Measurements from ENCODE around the gene UCKL1.

Gene UCKL1

GRCh38 chr20:63895952-63896263 lies 60.3 kb downstream of the UCKL1 start:
- Histone ChIP-seq H3K27ac (ENCODE audit: low read length) (no peak overlapping the region), H3K27me3 (ENCODE audit: control insufficient read depth, insufficient read depth, low read length) (no peaks in the 10 kb centered on the region), H3K4me1 (ENCODE audit: control insufficient read depth, low read depth, low read length) (peaks cover 11% of the 10 kb centered on the region), H3K9me3 (ENCODE audit: control insufficient read depth, low read depth, low read length) (no peaks in the 10 kb centered on the region), H3K36me3 (ENCODE audit: control insufficient read depth, low read depth, low read length) (no peaks in the 10 kb centered on the region), H3K9ac (ENCODE audit: low read length) (peak overlapping the region; percentile 66), H3K4me3 (ENCODE audit: low read length) (peak overlapping the region; percentile 89)

GRCh38 chr20:63895202-63895951 lies 60.8 kb downstream of the UCKL1 start:
- no peak overlapping the region for H3K27ac ChIP-seq (ENCODE audit: low read length)
- no peaks in the 10 kb centered on the region for H3K9me3 ChIP-seq (ENCODE audit: control insufficient read depth, low read depth, low read length)
- peak overlapping the region; percentile 66 for H3K9ac ChIP-seq (ENCODE audit: low read length)
- H3K36me3 ChIP-seq (ENCODE audit: control insufficient read depth, low read depth, low read length), result peaks cover 1% of the 10 kb centered on the region
- H3K4me1 ChIP-seq (ENCODE audit: control insufficient read depth, low read depth, low read length), result peaks cover 11% of the 10 kb centered on the region
- peak overlapping the region; percentile 89 for H3K4me3 ChIP-seq (ENCODE audit: low read length)
- no peaks in the 10 kb centered on the region for H3K27me3 ChIP-seq (ENCODE audit: control insufficient read depth, insufficient read depth, low read length)

GRCh38 chr20:63894358-63895201 lies 61.6 kb downstream of the UCKL1 start, which contains the start of gene DNAJC5:
TSS of gene DNAJC5 (plus strand) at chr20:63895126. CDS start at chr20:63928346, 33,220 bp downstream.
- no peak within 1 kb of the TSS for H3K27ac ChIP-seq (ENCODE audit: low read length)
- H3K36me3 ChIP-seq (ENCODE audit: control insufficient read depth, low read depth, low read length), result peaks cover 9% of the 10 kb centered on the region
- no peaks in the 10 kb centered on the region for H3K9me3 ChIP-seq (ENCODE audit: control insufficient read depth, low read depth, low read length)
- peaks cover 11% of the 10 kb centered on the region for H3K4me1 ChIP-seq (ENCODE audit: control insufficient read depth, low read depth, low read length)
- H3K4me3 ChIP-seq (ENCODE audit: low read length), result peak within 1 kb of the TSS; percentile 89
- H3K27me3 ChIP-seq (ENCODE audit: control insufficient read depth, insufficient read depth, low read length), result no peaks in the 10 kb centered on the region
- H3K9ac ChIP-seq (ENCODE audit: low read length), result peak within 1 kb of the TSS; percentile 66

DNA sequence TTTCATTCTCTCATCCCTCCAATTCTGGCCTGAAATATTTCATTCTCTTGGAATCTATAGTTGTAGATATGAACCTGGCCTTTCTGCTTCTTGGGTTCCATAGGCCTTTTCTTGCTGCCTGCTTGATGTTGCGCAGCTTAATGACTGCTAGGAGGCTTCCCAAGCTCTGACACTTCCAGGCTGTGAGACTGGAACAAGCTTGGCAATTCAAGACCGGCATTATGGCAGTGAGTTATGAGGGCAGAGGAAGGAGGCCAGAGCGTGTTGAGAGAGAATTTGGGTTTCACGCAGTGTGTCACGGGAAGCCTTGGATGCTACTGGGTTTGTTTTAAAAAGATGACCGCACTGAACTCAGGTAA lies 62.2 kb downstream of the UCKL1 start:
- Histone ChIP-seq H3K36me3 (ENCODE audit: control insufficient read depth, low read depth, low read length) (peaks cover 13% of the 10 kb centered on the region), H3K9ac (ENCODE audit: low read length) (no peak overlapping the region), H3K4me3 (ENCODE audit: low read length) (peak overlapping the region; percentile 74), H3K9me3 (ENCODE audit: control insufficient read depth, low read depth, low read length) (no peaks in the 10 kb centered on the region), H3K27me3 (ENCODE audit: control insufficient read depth, insufficient read depth, low read length) (no peaks in the 10 kb centered on the region), H3K4me1 (ENCODE audit: control insufficient read depth, low read depth, low read length) (peaks cover 11% of the 10 kb centered on the region), H3K27ac (ENCODE audit: low read length) (no peak overlapping the region)

DNA sequence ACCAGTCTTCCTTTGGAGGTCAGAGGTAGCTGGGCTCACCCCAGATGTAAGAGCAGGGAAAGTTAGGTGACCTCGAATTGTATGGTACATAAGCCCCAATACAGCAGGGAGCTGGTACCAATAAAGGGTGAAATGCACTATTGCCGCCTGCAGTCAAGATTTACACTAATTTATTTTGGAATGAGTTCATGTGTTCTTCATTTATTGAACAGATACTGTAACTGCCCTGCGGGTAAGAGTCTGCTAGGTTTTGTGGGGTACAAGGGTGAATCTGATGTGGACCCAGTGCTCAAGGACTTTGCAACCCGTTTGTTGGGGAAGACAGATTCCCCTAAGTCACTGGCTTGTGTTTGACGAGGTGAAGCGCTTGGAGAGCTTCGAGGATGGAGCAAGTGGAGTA lies 63.8 kb downstream of the UCKL1 start:
- Histone ChIP-seq H3K27me3 (ENCODE audit: control insufficient read depth, insufficient read depth, low read length) (no peaks in the 10 kb centered on the region), H3K4me3 (ENCODE audit: low read length) (no peak overlapping the region), H3K9me3 (ENCODE audit: control insufficient read depth, low read depth, low read length) (no peaks in the 10 kb centered on the region), H3K27ac (ENCODE audit: low read length) (no peak overlapping the region), H3K9ac (ENCODE audit: low read length) (no peak overlapping the region), H3K4me1 (ENCODE audit: control insufficient read depth, low read depth, low read length) (peaks cover 11% of the 10 kb centered on the region), H3K36me3 (ENCODE audit: control insufficient read depth, low read depth, low read length) (peaks cover 22% of the 10 kb centered on the region)

DNA sequence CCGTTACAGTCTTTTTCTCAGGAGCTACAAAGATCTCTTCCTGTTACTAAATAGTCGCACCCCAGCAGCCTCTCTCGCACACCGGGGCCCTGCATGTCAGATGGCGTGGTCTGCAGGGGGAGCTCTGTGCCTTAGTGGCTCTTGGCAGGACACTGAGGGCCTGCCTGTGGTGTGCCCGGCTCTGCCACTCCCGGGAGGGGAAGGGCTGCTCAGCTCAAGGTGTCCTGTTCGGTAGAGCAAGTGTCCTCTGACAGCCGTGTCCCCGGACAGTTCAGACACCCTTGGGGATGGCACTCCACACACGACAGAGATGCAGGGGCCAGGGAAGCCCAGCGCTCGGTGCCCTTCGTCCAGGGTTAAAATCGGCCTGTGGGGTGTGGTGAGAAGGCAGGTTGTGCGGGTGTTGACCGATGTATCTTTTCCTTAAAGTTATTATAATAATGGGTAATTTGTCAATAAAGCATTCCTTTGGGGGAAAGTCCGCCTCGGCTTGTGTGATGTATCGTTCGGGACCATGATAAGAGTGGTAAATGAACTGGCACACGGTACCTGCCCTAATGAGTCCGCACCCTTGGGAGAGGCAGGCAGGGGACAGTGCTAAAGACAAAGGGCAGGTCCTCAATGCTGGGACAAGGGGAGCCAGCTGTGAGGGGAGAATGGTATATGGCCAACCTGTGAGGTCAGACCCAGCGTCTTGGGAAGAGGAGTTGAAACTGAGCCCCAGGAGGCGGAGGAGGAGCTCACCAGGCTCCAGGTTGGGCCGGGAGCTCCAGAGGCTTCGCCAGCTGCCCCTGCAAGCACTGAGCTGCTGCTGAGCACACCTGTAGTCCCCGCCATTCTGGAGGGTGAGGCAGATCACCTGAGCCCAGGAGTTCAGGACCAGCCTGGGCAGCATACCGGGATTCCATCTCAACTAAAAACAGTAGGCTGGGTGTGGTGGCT lies 64.9 kb downstream of the UCKL1 start:
- no peak overlapping the region for H3K4me3 ChIP-seq (ENCODE audit: low read length)
- no peak overlapping the region for H3K27ac ChIP-seq (ENCODE audit: low read length)
- peaks cover 23% of the 10 kb centered on the region for H3K36me3 ChIP-seq (ENCODE audit: control insufficient read depth, low read depth, low read length)
- no peak overlapping the region for H3K9ac ChIP-seq (ENCODE audit: low read length)
- H3K27me3 ChIP-seq (ENCODE audit: control insufficient read depth, insufficient read depth, low read length), result no peaks in the 10 kb centered on the region
- no peaks in the 10 kb centered on the region for H3K9me3 ChIP-seq (ENCODE audit: control insufficient read depth, low read depth, low read length)
- peaks cover 8% of the 10 kb centered on the region for H3K4me1 ChIP-seq (ENCODE audit: control insufficient read depth, low read depth, low read length)

GRCh38 chr20:63890616-63891015 lies 65.6 kb downstream of the UCKL1 start:
- Histone ChIP-seq H3K9me3 (ENCODE audit: control insufficient read depth, low read depth, low read length) (no peaks in the 10 kb centered on the region), H3K27ac (ENCODE audit: low read length) (no peak overlapping the region), H3K36me3 (ENCODE audit: control insufficient read depth, low read depth, low read length) (peaks cover 23% of the 10 kb centered on the region), H3K9ac (ENCODE audit: low read length) (no peak overlapping the region), H3K4me1 (ENCODE audit: control insufficient read depth, low read depth, low read length) (peaks cover under 1% of the 10 kb centered on the region), H3K27me3 (ENCODE audit: control insufficient read depth, insufficient read depth, low read length) (no peaks in the 10 kb centered on the region), H3K4me3 (ENCODE audit: low read length) (no peak overlapping the region)

DNA sequence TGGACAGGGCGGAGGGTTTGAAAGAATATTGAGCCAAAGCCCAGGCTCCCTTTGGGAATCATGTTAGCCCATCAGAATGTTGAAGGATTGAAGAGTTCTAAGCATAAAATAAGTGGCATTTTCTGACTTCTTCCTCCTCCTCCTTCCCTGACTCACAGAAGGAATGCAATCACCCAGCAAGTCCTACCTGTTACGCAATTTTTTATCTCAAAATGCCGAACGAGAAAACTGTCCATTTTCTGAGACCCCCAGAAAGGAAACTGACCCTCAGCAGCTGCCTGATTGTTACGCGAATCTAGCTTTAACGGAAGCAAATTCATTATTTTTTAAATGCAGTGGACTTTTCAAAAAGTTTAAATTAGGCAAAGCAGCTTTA lies 66.0 kb downstream of the UCKL1 start:
- Histone ChIP-seq H3K4me1 (ENCODE audit: control insufficient read depth, low read depth, low read length) (no peaks in the 10 kb centered on the region), H3K27ac (ENCODE audit: low read length) (no peak overlapping the region), H3K9me3 (ENCODE audit: control insufficient read depth, low read depth, low read length) (no peaks in the 10 kb centered on the region), H3K4me3 (ENCODE audit: low read length) (no peak overlapping the region), H3K9ac (ENCODE audit: low read length) (no peak overlapping the region), H3K36me3 (ENCODE audit: control insufficient read depth, low read depth, low read length) (peaks cover 27% of the 10 kb centered on the region), H3K27me3 (ENCODE audit: control insufficient read depth, insufficient read depth, low read length) (no peaks in the 10 kb centered on the region)

Data from iPS-18a (cell line).